HEK293 (cell line): ENCODE results near the gene ATP6V0C.

Experiments
- CTCF ChIA-PET: fragments of 350-600 bp; formaldehyde crosslinking; extraction: SDS; loops from one replicate; lab custom pipeline; 2021; ENCODE audit warnings: antibody characterized with exemption; lab: Yijun Ruan, JAX
- POLR2A ChIA-PET: fragments of 300-600 bp; formaldehyde crosslinking; extraction: SDS; loops from one replicate; lab custom pipeline; 2020; ENCODE audit warnings: antibody characterized with exemption, inconsistent platforms; lab: Yijun Ruan, JAX
- H3K27ac ChIP-seq: fragments of 200-500 bp; sonication (Bioruptor generic); 2 replicates; pipeline ENCODE4 v1.5.1; 2014; ENCODE audit warnings: low read depth, low read length, control low read depth, inconsistent platforms; ENCODE audit errors: extremely low read depth
- H3K36me3 ChIP-seq, 2 experiments: fragments of 200-500 bp in 1 of 2; sonication (Bioruptor generic) in 1 of 2; 1 replicate in 1 of 2; 2 replicates in 1 of 2; pipeline ENCODE4 v1.5.1; 2014 to 2017; ENCODE audit warnings: inconsistent platforms in 2 of 2, low read length in 2 of 2; ENCODE audit not compliant: control insufficient read depth in 2 of 2, insufficient read depth in 1 of 2
- H3K4me1 ChIP-seq: fragments of 200-500 bp; sonication (Bioruptor generic); 2 replicates; pipeline ENCODE4 v1.5.1; 2014; ENCODE audit warnings: mild to moderate bottlenecking, low read length, inconsistent platforms; ENCODE audit not compliant: control insufficient read depth, insufficient read depth
- H3K4me3 ChIP-seq: 2 replicates; pipeline ENCODE4 v1.5.1; 2011; ENCODE audit warnings: low read depth, mild to moderate bottlenecking, control low read depth, low read length, moderate library complexity
- H3K9me3 ChIP-seq: fragments of 200-500 bp; sonication (Bioruptor generic); 2 replicates; pipeline ENCODE4 v1.5.1; 2014; ENCODE audit warnings: low read depth, low read length, inconsistent platforms; ENCODE audit not compliant: control insufficient read depth, insufficient read depth
- HIC1 ChIP-seq: fragments of 450-650 bp; formaldehyde crosslinking; IDR thresholded peaks from 2 replicates; pipeline ENCODE4 v1.5.1; 2016; ENCODE audit warnings: missing biosample characterization, missing genetic modification characterization
- PATZ1 ChIP-seq: fragments of 450-650 bp; formaldehyde crosslinking; IDR thresholded peaks from 2 replicates; pipeline ENCODE4 v1.5.1; 2016; ENCODE audit warnings: missing biosample characterization, missing genetic modification characterization
- SCRT1 ChIP-seq: fragments of 450-650 bp; formaldehyde crosslinking; IDR thresholded peaks from 2 replicates; pipeline ENCODE4 v1.5.1; 2016; ENCODE audit warnings: missing biosample characterization, missing genetic modification characterization, borderline replicate concordance
- SCRT2 ChIP-seq: fragments of 450-650 bp; formaldehyde crosslinking; IDR thresholded peaks from 2 replicates; pipeline ENCODE4 v1.5.1; 2016; ENCODE audit warnings: missing biosample characterization, missing genetic modification characterization
- ZBTB48 ChIP-seq: fragments of 450-650 bp; formaldehyde crosslinking; IDR thresholded peaks from 2 replicates; pipeline ENCODE4 v1.5.1; 2016; ENCODE audit warnings: missing biosample characterization, missing genetic modification characterization
- ZIC2 ChIP-seq: fragments of 450-650 bp; formaldehyde crosslinking; IDR thresholded peaks from 2 replicates; pipeline ENCODE4 v1.5.1; 2016; ENCODE audit warnings: missing biosample characterization, missing genetic modification characterization
- ZNF140 ChIP-seq: fragments of 450-650 bp; formaldehyde crosslinking; IDR thresholded peaks from 2 replicates; pipeline ENCODE4 v1.5.1; 2016; ENCODE audit warnings: missing biosample characterization, missing genetic modification characterization
- ZNF23 ChIP-seq: fragments of 450-650 bp; formaldehyde crosslinking; IDR thresholded peaks from 2 replicates; pipeline ENCODE4 v1.5.1; 2016; ENCODE audit warnings: missing biosample characterization, missing genetic modification characterization, borderline replicate concordance
- ZNF501 ChIP-seq: fragments of 450-650 bp; formaldehyde crosslinking; IDR thresholded peaks from 2 replicates; pipeline ENCODE4 v1.5.1; 2016; ENCODE audit warnings: missing biosample characterization, missing genetic modification characterization
- ZNF624 ChIP-seq: fragments of 450-650 bp; formaldehyde crosslinking; IDR thresholded peaks from 2 replicates; pipeline ENCODE4 v1.5.1; 2017; ENCODE audit warnings: missing biosample characterization, missing genetic modification characterization

Gene ATP6V0C

GRCh38 chr16:2514333-2515179, 804 bp downstream of the ATP6V0C start (continued):
- TF ChIP-seq PATZ1 (tag by site-specific recombination) (peak; percentile 30; the same call in 1 of the 2 replicates), HIC1 (tag by site-specific recombination) (peak; percentile 66; the same call in 1 of the 2 replicates), ZNF624 (tag by site-specific recombination) (no peak)

GRCh38 chr16:2515180-2515851, 1.6 kb downstream of the ATP6V0C start:
- TF ChIP-seq ZBTB48 = peak; percentile 72; the same call in 1 of the 2 replicates
- no peak for TF ChIP-seq ZNF23 (tag by site-specific recombination)
- peak; percentile 63; the same call in 1 of the 2 replicates for TF ChIP-seq SCRT1 (tag by site-specific recombination)
- peak; percentile 81 for TF ChIP-seq SCRT2 (tag by site-specific recombination)
- TF ChIP-seq ZNF501 (tag by site-specific recombination) = no peak
- TF ChIP-seq, all 188 proteins: peak for 3
- H3K4me1 ChIP-seq = peaks cover 3% of the 10 kb centered on the region
- peak overlapping the region; percentile 90 for H3K4me3 ChIP-seq
- H3K9me3 ChIP-seq = no peaks in the 10 kb centered on the region
- peaks cover 0 to 31% of the 10 kb centered on the region in 2 experiments; a peak in 1 of 3 replicates for H3K36me3 ChIP-seq
- ChIA-PET POLR2A (interaction anchor here (0.7 to 2.0 kb wide), 4 partner anchors 18 to 360 kb away, joined by 5 to 6 read pairs (median 6); partner anchors contain the start of genes PDPK1 and TRAF7), CTCF (interaction anchor here (0.6 to 5.6 kb wide), 3 partner anchors 14 to 412 kb away, joined by 4 to 27 read pairs (median 4); no protein-coding TSS in a partner anchor)
- peak overlapping the region; percentile 69 for H3K27ac ChIP-seq

- H3K4me3 ChIP-seq = no peak overlapping the region
- TF ChIP-seq ZNF140 (0 out of 2 replicates have a peak, but pooled peaks have one; percentile 10), PATZ1 (tag by site-specific recombination) (no peak), ZIC2 (tag by site-specific recombination) (peak; percentile 98)
- TF ChIP-seq, all 188 proteins: peak for 2
- POLR2A ChIA-PET = no interaction called here
- H3K27ac ChIP-seq = no peak overlapping the region; the same call in 1 of the 2 replicates
- CTCF ChIA-PET = interaction anchor here (0.7 kb wide), 1 partner anchor 406 kb away, joined by 3 read pairs; no protein-coding TSS in a partner anchor
- peaks cover 0 to 34% of the 10 kb centered on the region in 2 experiments; a peak in 2 of 3 replicates for H3K36me3 ChIP-seq
- H3K9me3 ChIP-seq = no peaks in the 10 kb centered on the region
- peaks cover 3% of the 10 kb centered on the region for H3K4me1 ChIP-seq
These were observed 2.9 kb downstream of the ATP6V0C start for GRCh38 chr16:2516391-2517240.
